AG08396 (cell line): ENCODE measurements around the gene ECEL1.

Experiments used
- DNase-seq: peaks from one replicate; pipeline ENCODE4 v3.0.0; 2012; ENCODE audit warnings: low spot score, mixed read lengths

ECEL1 gene

GRCh38 chr2:232497348-232497747 is 9.7 kb upstream of the ECEL1 start:
- DNase-seq: no peak

- DNase-seq: no peak
Observed at GRCh38 chr2:232496501-232497270, 9.1 kb upstream of the ECEL1 start.

GRCh38 chr2:232495292-232495691 is 7.7 kb upstream of the ECEL1 start:
- DNase-seq: no peak

- DNase-seq: no peak
Observed at GRCh38 chr2:232494542-232494941, 6.9 kb upstream of the ECEL1 start.

GRCh38 chr2:232493701-232494474 is 6.3 kb upstream of the ECEL1 start:
- no peak for DNase-seq

GRCh38 chr2:232492963-232493700 is 5.5 kb upstream of the ECEL1 start:
- no peak for DNase-seq

GRCh38 chr2:232492236-232492848 is 4.7 kb upstream of the ECEL1 start:
- DNase-seq: no peak

- no peak for DNase-seq
Observed at GRCh38 chr2:232491139-232491780, 3.6 kb upstream of the ECEL1 start.

- no peak for DNase-seq
Observed at GRCh38 chr2:232490221-232491138, 2.8 kb upstream of the ECEL1 start.

- no peak for DNase-seq
Observed at GRCh38 chr2:232489516-232490220, 2.0 kb upstream of the ECEL1 start.

GRCh38 chr2:232488721-232489300 is 1.2 kb upstream of the ECEL1 start:
- no peak for DNase-seq

GRCh38 chr2:232488097-232488711 is 570 bp upstream of the ECEL1 start:
- DNase-seq: no peak

GRCh38 chr2:232486558-232487384 is 863 bp downstream of the ECEL1 start:
- no peak for DNase-seq

- no peak for DNase-seq
Observed at GRCh38 chr2:232485757-232486557, 1.7 kb downstream of the ECEL1 start.

- DNase-seq: no peak
Observed at GRCh38 chr2:232485348-232485756, 2.3 kb downstream of the ECEL1 start.

- DNase-seq: no peak
Observed at GRCh38 chr2:232484628-232485347, 2.8 kb downstream of the ECEL1 start.
